ENCODE data around the gene PIF1.

DNA sequence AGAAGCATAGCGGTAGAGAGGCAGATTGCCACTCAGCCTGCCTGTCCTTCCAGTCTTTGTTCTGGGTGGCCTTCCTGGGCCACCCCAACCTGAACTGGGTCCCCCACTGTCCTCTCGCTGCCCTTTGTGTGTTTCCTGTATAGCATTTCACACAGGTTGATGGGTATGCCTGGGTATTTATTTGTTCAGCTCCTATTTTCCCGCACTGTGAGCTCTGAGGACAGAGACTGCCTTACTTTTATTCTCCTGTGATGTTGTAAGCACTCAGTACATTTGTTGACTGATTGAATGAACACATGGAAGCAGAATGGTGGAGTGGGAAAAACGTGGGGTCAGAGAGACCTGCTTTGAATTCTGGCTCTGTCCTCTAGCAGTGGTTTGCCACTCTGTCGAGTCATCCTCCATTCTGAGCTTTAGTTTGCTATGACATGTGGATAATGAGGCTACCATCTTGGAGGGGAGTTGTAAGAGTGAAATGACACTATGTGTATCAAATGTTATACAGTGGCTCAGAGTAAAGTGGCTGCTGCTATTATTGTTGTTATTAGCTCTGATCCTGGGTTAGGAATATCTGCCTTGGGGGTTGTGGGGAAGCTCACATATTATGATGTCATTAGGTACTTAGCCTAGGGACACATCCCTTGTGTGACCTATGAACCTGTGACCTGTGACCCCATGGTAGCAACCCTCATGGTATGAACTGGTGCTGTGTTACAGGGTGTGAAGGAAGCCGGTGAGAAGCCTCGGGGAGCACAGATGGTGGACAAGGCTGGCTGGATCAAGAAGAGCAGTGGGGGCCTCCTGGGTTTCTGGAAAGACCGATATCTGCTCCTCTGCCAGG is 22.6 kb upstream of the PIF1 start:
- TF ChIP-seq SP1 (IDR thresholded peaks at IDR 0.05) (no peak), FOXM1 (IDR thresholded peaks at IDR 0.05; ENCODE audit: borderline replicate concordance) (no peak), SUZ12 (IDR thresholded peaks at IDR 0.05) (no peak), ARNT (IDR thresholded peaks at IDR 0.05) (no peak), LEF1 (IDR thresholded peaks at IDR 0.05; ENCODE audit: borderline replicate concordance) (no peak), BHLHE40 (IDR thresholded peaks at IDR 0.05; ENCODE audit: borderline replicate concordance) (no peak), ZNF384 (IDR thresholded peaks at IDR 0.05) (no peak)
